Measurements from ENCODE around the gene ENOSF1.

- TF ChIP-seq CTCF (IDR thresholded peaks at IDR 0.05), result no peak
- TF ChIP-seq POLR2A (IDR thresholded peaks at IDR 0.05), result no peak
Observed at GRCh38 chr18:682833-683232, 29.6 kb downstream of the ENOSF1 start.

Data from transverse colon (tissue), 3 donors.